Stimulated activated naive CD8-positive, alpha-beta T cell treated with anti-CD3 and anti-CD28 coated beads, Interleukin-15, Interleukin-2, amounts not matched to agents 100 ng/mL and 50 ng/mL, for 24 hours (primary cell): ENCODE data around the gene PDGFA.

Source experiments
- H3K27ac Mint-ChIP-seq: one replicate; pipeline ENCODE4 v1.8.0; 2021; ENCODE audit warnings: mild to moderate bottlenecking, mixed read lengths
- H3K27me3 Mint-ChIP-seq: one replicate; pipeline ENCODE4 v1.8.0; 2021; ENCODE audit warnings: mixed read lengths
- H3K36me3 Mint-ChIP-seq: one replicate; pipeline ENCODE4 v1.8.0; 2021; ENCODE audit warnings: low read depth, mixed read lengths
- H3K4me1 Mint-ChIP-seq: one replicate; pipeline ENCODE4 v1.8.0; 2021; ENCODE audit warnings: low read depth, mixed read lengths
- H3K4me3 Mint-ChIP-seq: one replicate; pipeline ENCODE4 v1.8.0; 2021; ENCODE audit warnings: mild to moderate bottlenecking, mixed read lengths
- H3K9me3 Mint-ChIP-seq: one replicate; pipeline ENCODE4 v1.8.0; 2021; ENCODE audit warnings: mixed read lengths

The PDGFA gene

GRCh38 chr7:455110-455928 is 64.3 kb downstream of the PDGFA start:
- H3K9me3 Mint-ChIP-seq: no peaks in the 10 kb centered on the region
- no peaks in the 10 kb centered on the region for H3K36me3 Mint-ChIP-seq
- H3K27ac Mint-ChIP-seq: no peak overlapping the region
- peaks cover 17% of the 10 kb centered on the region for H3K4me1 Mint-ChIP-seq
- H3K27me3 Mint-ChIP-seq: peaks cover 9% of the 10 kb centered on the region
- no peak overlapping the region for H3K4me3 Mint-ChIP-seq

- H3K36me3 Mint-ChIP-seq: no peaks in the 10 kb centered on the region
- no peak overlapping the region for H3K4me3 Mint-ChIP-seq
- peaks cover 17% of the 10 kb centered on the region for H3K4me1 Mint-ChIP-seq
- H3K27me3 Mint-ChIP-seq: peaks cover 9% of the 10 kb centered on the region
- no peak overlapping the region for H3K27ac Mint-ChIP-seq
- no peaks in the 10 kb centered on the region for H3K9me3 Mint-ChIP-seq
These were observed 65.1 kb downstream of the PDGFA start for GRCh38 chr7:454356-455109.

- H3K36me3 Mint-ChIP-seq: no peaks in the 10 kb centered on the region
- H3K9me3 Mint-ChIP-seq: no peaks in the 10 kb centered on the region
- H3K4me1 Mint-ChIP-seq: peaks cover 17% of the 10 kb centered on the region
- no peak overlapping the region for H3K27ac Mint-ChIP-seq
- no peak overlapping the region for H3K4me3 Mint-ChIP-seq
- peaks cover 9% of the 10 kb centered on the region for H3K27me3 Mint-ChIP-seq
These were observed 65.9 kb downstream of the PDGFA start for GRCh38 chr7:453597-454306.

GRCh38 chr7:452791-453455 is 66.7 kb downstream of the PDGFA start:
- Mint-ChIP-seq H3K9me3 (no peaks in the 10 kb centered on the region), H3K4me3 (no peak overlapping the region), H3K4me1 (peaks cover 17% of the 10 kb centered on the region), H3K36me3 (no peaks in the 10 kb centered on the region), H3K27me3 (peaks cover 9% of the 10 kb centered on the region), H3K27ac (no peak overlapping the region)

- H3K9me3 Mint-ChIP-seq: no peaks in the 10 kb centered on the region
- H3K4me1 Mint-ChIP-seq: peaks cover 17% of the 10 kb centered on the region
- no peak overlapping the region for H3K27ac Mint-ChIP-seq
- no peaks in the 10 kb centered on the region for H3K36me3 Mint-ChIP-seq
- no peak overlapping the region for H3K4me3 Mint-ChIP-seq
- H3K27me3 Mint-ChIP-seq: peaks cover 9% of the 10 kb centered on the region
These were observed 67.4 kb downstream of the PDGFA start for GRCh38 chr7:452226-452751.

- Mint-ChIP-seq H3K4me3 (no peak overlapping the region), H3K9me3 (no peaks in the 10 kb centered on the region), H3K4me1 (peaks cover 17% of the 10 kb centered on the region), H3K36me3 (no peaks in the 10 kb centered on the region), H3K27me3 (peaks cover 9% of the 10 kb centered on the region), H3K27ac (peak overlapping the region; percentile 76)
These were observed 68.1 kb downstream of the PDGFA start for GRCh38 chr7:451255-452225.

- H3K36me3 Mint-ChIP-seq: no peaks in the 10 kb centered on the region
- no peak overlapping the region for H3K4me3 Mint-ChIP-seq
- peaks cover 9% of the 10 kb centered on the region for H3K27me3 Mint-ChIP-seq
- H3K4me1 Mint-ChIP-seq: peaks cover 17% of the 10 kb centered on the region
- peak overlapping the region; percentile 76 for H3K27ac Mint-ChIP-seq
- no peaks in the 10 kb centered on the region for H3K9me3 Mint-ChIP-seq
These were observed 68.9 kb downstream of the PDGFA start for GRCh38 chr7:450741-451140.

GRCh38 chr7:450036-450435 is 69.6 kb downstream of the PDGFA start:
- H3K27me3 Mint-ChIP-seq: peaks cover 9% of the 10 kb centered on the region
- no peak overlapping the region for H3K4me3 Mint-ChIP-seq
- no peak overlapping the region for H3K27ac Mint-ChIP-seq
- no peaks in the 10 kb centered on the region for H3K9me3 Mint-ChIP-seq
- no peaks in the 10 kb centered on the region for H3K36me3 Mint-ChIP-seq
- peaks cover 17% of the 10 kb centered on the region for H3K4me1 Mint-ChIP-seq

- H3K27ac Mint-ChIP-seq: no peak overlapping the region
- H3K4me1 Mint-ChIP-seq: peaks cover 17% of the 10 kb centered on the region
- peaks cover 9% of the 10 kb centered on the region for H3K27me3 Mint-ChIP-seq
- H3K9me3 Mint-ChIP-seq: no peaks in the 10 kb centered on the region
- no peak overlapping the region for H3K4me3 Mint-ChIP-seq
- H3K36me3 Mint-ChIP-seq: no peaks in the 10 kb centered on the region
These were observed 70.2 kb downstream of the PDGFA start for GRCh38 chr7:449324-450019.

GRCh38 chr7:447523-447922 is 72.1 kb downstream of the PDGFA start:
- H3K4me1 Mint-ChIP-seq: peaks cover 16% of the 10 kb centered on the region
- no peaks in the 10 kb centered on the region for H3K9me3 Mint-ChIP-seq
- no peak overlapping the region for H3K27ac Mint-ChIP-seq
- H3K36me3 Mint-ChIP-seq: no peaks in the 10 kb centered on the region
- peaks cover 9% of the 10 kb centered on the region for H3K27me3 Mint-ChIP-seq
- no peak overlapping the region for H3K4me3 Mint-ChIP-seq
